Prostate gland (tissue), 2 donors: Measurements from ENCODE around the gene ZNF793.

Source experiments
- CTCF ChIP-seq, 4 experiments: fragments of 200-600 bp in 2 of 4; fragments of 450-650 bp in 2 of 4; sonication (generic) in 2 of 4; IDR thresholded peaks; 1 replicate in 3 of 4; 2 replicates in 1 of 4; pipeline ENCODE4 v1.5.1; 2016 to 2019; ENCODE audit warnings: antibody characterized with exemption in 4 of 4, mild to moderate bottlenecking in 2 of 4, moderate library complexity in 2 of 4
- POLR2A ChIP-seq: fragments of 450-650 bp; IDR thresholded peaks from one replicate; pipeline ENCODE4 v1.6.1; 2016; ENCODE audit warnings: antibody characterized with exemption, mild to moderate bottlenecking
- POLR2AphosphoS5 ChIP-seq: sonication (generic); formaldehyde crosslinking; IDR thresholded peaks from one replicate; pipeline ENCODE4 v1.6.1; 2017; ENCODE audit warnings: antibody characterized with exemption

GRCh38 chr19:37551129-37551993 lies 44.6 kb downstream of the ZNF793 start:
- TF ChIP-seq CTCF (IDR thresholded peaks at IDR 0.05) = no peak
- TF ChIP-seq POLR2A = no peak
- TF ChIP-seq POLR2AphosphoS5 = no peak
